A549 treated with Hydrocortisone at 1 μM for 4 hours (cell line): ENCODE data around the gene CD160. TPM values are rescaled to one million over a fixed set of nuclear protein-coding genes. Genes with fewer than 3 reads are reported as not detected.

ENCODE experiments used
- total RNA-seq: library from RNA; stranded (reverse); fragments of 200-300 nt; extraction: Qiagen RNA extraction; gene quantifications from 5 replicates; pipeline ENCODE4 v1.2.3, GENCODE V29; 2022

CD160 gene
- 0.08 TPM in 1 of 5 replicates, not detected in the others for total RNA-seq

GRCh38 chr1:145719230-145720079 is at the start of gene CD160:
TSS of gene CD160 (plus strand) at chr1:145719499. CDS start at chr1:145728328, 8,829 bp downstream.

DNA sequence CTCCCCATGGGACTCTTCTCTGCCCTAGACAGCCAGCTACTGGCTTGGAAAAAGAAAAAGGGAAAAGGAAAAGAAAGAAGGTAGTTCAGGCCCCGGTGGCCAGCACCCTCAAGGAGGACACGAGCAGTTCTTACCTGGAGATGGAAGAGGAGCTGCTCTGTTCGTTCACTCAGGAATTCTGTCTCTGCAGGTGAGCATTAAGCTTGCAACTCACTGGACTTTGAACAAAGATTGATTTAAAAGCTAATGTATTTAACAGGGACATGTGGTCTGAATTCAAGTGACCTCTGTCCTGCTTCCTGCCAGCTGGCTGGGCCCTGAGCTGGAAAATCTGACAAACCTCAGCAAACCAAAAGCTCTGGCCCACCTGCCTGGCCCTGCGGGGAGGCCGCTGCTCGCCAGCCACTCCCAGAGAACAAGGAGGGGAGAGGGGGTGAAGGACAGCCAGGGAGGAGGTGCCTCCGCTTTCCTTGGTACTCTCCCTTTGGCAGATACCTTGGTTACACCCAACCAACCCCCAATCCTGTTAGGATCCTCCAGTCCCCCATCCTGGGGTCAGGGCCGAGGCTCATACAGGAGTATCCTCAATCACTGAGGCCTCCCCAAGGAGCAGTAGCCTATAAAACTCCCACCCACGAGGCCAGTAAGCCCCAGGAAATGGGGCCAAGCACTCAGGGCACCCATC is 12.0 kb upstream of the CD160 start, which contains the start of gene PDZK1:
Gene PDZK1, minus strand, starts transcription at position 186 of the 685 bp plus-strand sequence. CDS start 19,347 bp downstream, outside the sequence.

Other genes starting within 250 kb of the CD160 start
- gene GPR89A, start 111.5 kb upstream of the CD160 start, total RNA-seq, result 15.3 to 18.4 TPM (median 16.2 TPM) in 5 replicates
- gene PDZK1, start 12.1 kb upstream of the CD160 start, total RNA-seq, result 0.59 to 1.2 TPM (median 0.90 TPM) in 5 replicates
- gene RNF115, start 104.6 kb downstream of the CD160 start, total RNA-seq, result 11.2 to 13.9 TPM (median 13.5 TPM) in 5 replicates
- 34.7 to 43.8 TPM (median 38.0 TPM) in 5 replicates for gene POLR3C, start 104.7 kb downstream of the CD160 start, total RNA-seq
- 6.5 to 8.0 TPM (median 7.1 TPM) in 5 replicates for gene NUDT17, start 126.1 kb downstream of the CD160 start, total RNA-seq
- 38.1 to 48.3 TPM (median 41.7 TPM) in 5 replicates for gene PIAS3, start 139.6 kb downstream of the CD160 start, total RNA-seq
- 0.03 to 0.08 TPM (median 0.05 TPM) in 5 replicates for gene ANKRD35, start 166.4 kb downstream of the CD160 start, total RNA-seq
- gene ITGA10, start 190.6 kb downstream of the CD160 start, total RNA-seq, result 1.4 to 2.1 TPM (median 2.0 TPM) in 5 replicates
- 32.2 to 39.7 TPM (median 37.6 TPM) in 5 replicates for gene PEX11B, start 199.2 kb downstream of the CD160 start, total RNA-seq
- 218 to 249 TPM (median 223 TPM) in 5 replicates for gene RBM8A, start 208.0 kb downstream of the CD160 start, total RNA-seq
- gene LIX1L, start 238.5 kb downstream of the CD160 start, total RNA-seq, result 11.1 to 17.0 TPM (median 12.6 TPM) in 5 replicates
- 0.18 to 0.53 TPM (median 0.27 TPM) in 5 replicates for gene ANKRD34A, start 245.1 kb downstream of the CD160 start, total RNA-seq
- gene POLR3GL, start 245.2 kb downstream of the CD160 start, total RNA-seq, result 11.1 to 13.3 TPM (median 12.1 TPM) in 5 replicates